Mesendoderm (in vitro differentiated cells): ENCODE data around the gene ZC2HC1B.
"Not testable (repeated sequence)": the region's sequence is repeated elsewhere in the genome, so short reads cannot be mapped to it uniquely, and the experiment has no call there.

Experiments used
- DNase-seq: peaks from one replicate; pipeline ENCODE4 v3.0.0; 2013
- H2AK5ac ChIP-seq: 2 replicates; pipeline ENCODE4 v1.6.1; 2013; ENCODE audit warnings: low read length, inconsistent platforms
- H2BK120ac ChIP-seq: 2 replicates; pipeline ENCODE4 v1.6.1; 2013; ENCODE audit warnings: low read depth, mild to moderate bottlenecking, low read length, moderate library complexity, mixed read lengths
- H2BK15ac ChIP-seq: replicated peaks from 2 replicates; pipeline ENCODE4 v1.6.1; 2013; ENCODE audit warnings: low read depth, mild to moderate bottlenecking, moderate library complexity
- H2BK5ac ChIP-seq: 2 replicates; pipeline ENCODE4 v1.6.1; 2013; ENCODE audit warnings: low read length, inconsistent platforms
- H3K18ac ChIP-seq: 2 replicates; pipeline ENCODE4 v1.6.1; 2013; ENCODE audit warnings: mild to moderate bottlenecking, low read length, mixed read lengths
- H3K23ac ChIP-seq: one replicate; pipeline ENCODE4 v1.6.1; 2013; ENCODE audit warnings: low read length
- H3K27ac ChIP-seq: 2 replicates; pipeline ENCODE4 v1.5.1; 2013; ENCODE audit warnings: low read depth, mild to moderate bottlenecking, inconsistent platforms, low read length, moderate library complexity
- H3K27me3 ChIP-seq: 2 replicates; pipeline ENCODE4 v1.6.1; 2013; ENCODE audit warnings: low read length, control low read depth, mild to moderate bottlenecking, inconsistent platforms; ENCODE audit not compliant: insufficient read depth, poor library complexity
- H3K36me3 ChIP-seq: 2 replicates; pipeline ENCODE4 v1.6.1; 2013; ENCODE audit warnings: low read length, inconsistent platforms; ENCODE audit not compliant: control insufficient read depth, insufficient read depth
- H3K4ac ChIP-seq: one replicate; pipeline ENCODE4 v1.6.1; 2013; ENCODE audit warnings: low read depth, mild to moderate bottlenecking, low read length, moderate library complexity
- H3K4me1 ChIP-seq: 2 replicates; pipeline ENCODE4 v1.6.1; 2013; ENCODE audit warnings: low read depth, low read length, inconsistent platforms; ENCODE audit not compliant: control insufficient read depth
- H3K4me2 ChIP-seq: 2 replicates; pipeline ENCODE4 v1.6.1; 2013; ENCODE audit warnings: low read length
- H3K4me3 ChIP-seq: 2 replicates; pipeline ENCODE4 v1.5.1; 2013; ENCODE audit warnings: mild to moderate bottlenecking, low read length
- H3K56ac ChIP-seq: one replicate; pipeline ENCODE4 v1.6.1; 2013; ENCODE audit warnings: low read length
- H3K79me1 ChIP-seq: 2 replicates; pipeline ENCODE4 v1.6.1; 2013; ENCODE audit warnings: low read length, inconsistent platforms
- H3K79me2 ChIP-seq: 2 replicates; pipeline ENCODE4 v1.6.1; 2013; ENCODE audit warnings: mild to moderate bottlenecking, low read length; ENCODE audit not compliant: control insufficient read depth, insufficient read depth
- H3K9ac ChIP-seq: 2 replicates; pipeline ENCODE4 v1.6.1; 2013; ENCODE audit warnings: low read length, inconsistent platforms
- H4K5ac ChIP-seq: one replicate; pipeline ENCODE4 v1.6.1; 2013; ENCODE audit warnings: low read length
- H4K8ac ChIP-seq: one replicate; pipeline ENCODE4 v1.6.1; 2013; ENCODE audit warnings: low read depth, mild to moderate bottlenecking, control low read depth, low read length, moderate library complexity
- WGBS: extraction: QIAGEN DNeasy Blood & Tissue Kit; methylation state at CpG from one replicate; pipeline ENCODE4 v1.1.7; 2013; ENCODE audit warnings: low lambda C conversion rate, missing lambda C conversion rate; ENCODE audit not compliant: insufficient coverage; ENCODE audit errors: extremely low coverage; 5-methylcytosine and 5-hydroxymethylcytosine counted together

Gene ZC2HC1B

DNA sequence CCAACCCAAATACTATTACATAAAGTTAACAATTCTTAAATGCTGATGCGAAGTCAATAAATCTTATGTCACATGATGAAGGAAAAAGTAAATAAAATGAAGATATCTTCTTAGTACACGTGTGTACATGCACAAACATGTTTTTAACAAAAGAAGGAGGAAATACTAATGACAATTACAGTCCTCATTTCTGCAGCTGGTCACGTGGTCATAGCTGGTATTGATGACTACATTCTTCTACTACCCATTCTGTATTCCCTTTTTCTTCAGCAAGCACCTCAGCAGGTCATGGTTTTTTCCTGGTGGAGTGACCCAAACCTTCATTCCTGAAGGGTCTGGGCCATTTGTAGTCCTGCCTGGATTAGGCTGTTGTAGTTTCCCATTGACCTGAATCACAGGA, 4.5 kb downstream of the ZC2HC1B start:
- H3K4me3 ChIP-seq, H2BK5ac ChIP-seq, H3K56ac ChIP-seq, H3K79me2 ChIP-seq, H2BK15ac ChIP-seq, H2AK5ac ChIP-seq, DNase-seq, H3K4ac ChIP-seq, H3K23ac ChIP-seq, H3K27ac ChIP-seq, H3K18ac ChIP-seq, H2BK120ac ChIP-seq, H3K27me3 ChIP-seq, H4K5ac ChIP-seq, H3K36me3 ChIP-seq, H3K79me1 ChIP-seq, H4K8ac ChIP-seq, H3K9ac ChIP-seq, H3K4me2 ChIP-seq, H3K4me1 ChIP-seq: not testable (repeated sequence)
- no CpG with 5 or more reads among the region's 3 CpGs for WGBS

DNA sequence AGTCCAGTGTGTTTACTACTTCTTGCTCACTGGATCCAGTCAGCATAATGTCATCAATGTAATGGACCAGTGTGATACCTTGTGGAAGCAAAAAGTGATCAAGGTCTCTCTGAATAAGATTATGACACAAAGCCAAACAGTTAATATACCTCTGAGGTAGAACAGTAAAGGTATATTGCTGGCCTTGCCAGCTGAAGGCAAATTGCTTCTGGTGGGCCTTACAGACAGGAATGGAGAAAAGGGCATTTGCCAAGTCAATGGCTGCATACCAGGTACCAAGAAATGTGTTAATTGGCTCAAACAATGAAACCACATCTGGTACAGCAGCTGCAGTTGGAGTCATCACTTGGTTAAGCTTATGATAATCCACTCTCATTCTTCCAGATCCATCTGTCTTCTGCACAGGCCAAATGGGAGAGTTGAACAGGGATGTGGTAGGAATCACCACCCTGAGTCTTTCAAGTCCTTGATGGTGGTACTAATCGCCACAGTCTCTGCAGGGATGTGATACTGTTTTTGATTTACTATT, 7.0 kb downstream of the ZC2HC1B start:
- H3K27me3 ChIP-seq, H3K4me1 ChIP-seq, H3K9ac ChIP-seq, H4K8ac ChIP-seq, H4K5ac ChIP-seq, H2BK5ac ChIP-seq, H2BK15ac ChIP-seq, H2BK120ac ChIP-seq, H2AK5ac ChIP-seq, DNase-seq, H3K23ac ChIP-seq, H3K18ac ChIP-seq, H3K4me2 ChIP-seq, H3K36me3 ChIP-seq, H3K79me2 ChIP-seq, H3K79me1 ChIP-seq, H3K4ac ChIP-seq, H3K27ac ChIP-seq, H3K4me3 ChIP-seq, H3K56ac ChIP-seq: not testable (repeated sequence)
- WGBS = no CpG with 5 or more reads among the region's 1 CpG

DNA sequence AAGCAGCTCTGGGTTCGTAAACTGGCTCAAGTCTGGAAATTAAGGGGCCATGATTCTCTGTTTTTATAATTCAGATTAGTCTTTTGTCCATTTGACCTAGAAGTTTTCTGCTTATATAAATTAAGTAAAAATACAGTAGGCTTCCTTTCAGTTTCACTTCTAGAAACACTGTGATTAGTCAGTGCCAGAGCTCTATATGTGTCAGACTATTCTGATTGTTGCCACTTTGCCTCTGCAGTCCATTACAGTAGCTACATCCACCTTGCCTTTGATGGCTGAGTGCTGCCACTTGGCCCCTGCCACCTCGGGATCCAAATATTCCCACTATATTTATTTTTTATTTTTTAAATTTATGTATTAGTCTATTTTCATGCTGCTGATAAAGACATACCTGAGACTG, 7.9 kb downstream of the ZC2HC1B start:
- no peak overlapping the region for H3K4me2 ChIP-seq
- H3K4me1 ChIP-seq = no peaks in the 10 kb centered on the region
- no peaks in the 10 kb centered on the region for H3K27me3 ChIP-seq
- no peak overlapping the region for H3K4me3 ChIP-seq
- no peak overlapping the region for H3K23ac ChIP-seq
- no peak overlapping the region for H3K9ac ChIP-seq
- H3K18ac ChIP-seq = no peak overlapping the region
- H4K5ac ChIP-seq = no peak overlapping the region
- no peak for DNase-seq
- H2BK15ac ChIP-seq = no peak overlapping the region
- H2BK5ac ChIP-seq = no peak overlapping the region
- H3K36me3 ChIP-seq = no peaks in the 10 kb centered on the region
- no peak overlapping the region for H4K8ac ChIP-seq
- no peak overlapping the region for H2BK120ac ChIP-seq
- WGBS = no CpG with 5 or more reads among the region's 2 CpGs
- no peak overlapping the region for H2AK5ac ChIP-seq
- H3K79me1 ChIP-seq = no peaks in the 10 kb centered on the region
- H3K79me2 ChIP-seq = no peaks in the 10 kb centered on the region
- no peak overlapping the region for H3K4ac ChIP-seq
- no peak overlapping the region for H3K27ac ChIP-seq
- no peak overlapping the region for H3K56ac ChIP-seq

DNA sequence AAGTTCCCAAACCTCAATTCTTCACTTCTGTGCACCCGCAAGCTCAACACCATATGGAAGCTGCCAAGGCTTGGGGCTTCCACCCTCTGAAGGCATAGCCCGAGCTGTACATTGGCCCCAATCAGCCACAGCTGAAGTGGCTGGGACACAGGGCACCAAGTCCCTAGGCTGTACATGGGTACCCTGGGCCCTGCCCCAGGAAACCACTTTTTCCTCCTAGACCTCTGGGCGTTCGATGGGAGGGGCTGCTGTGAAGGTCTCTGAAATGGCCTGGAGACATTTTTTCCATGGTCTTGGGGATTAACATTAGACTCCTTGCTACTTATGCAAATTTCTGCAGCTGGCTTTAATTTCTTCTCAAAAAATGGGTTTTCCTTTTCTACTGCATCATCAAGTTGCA, 9.3 kb downstream of the ZC2HC1B start:
- H2AK5ac ChIP-seq, H3K9ac ChIP-seq, H3K27me3 ChIP-seq, H4K8ac ChIP-seq, H3K4me3 ChIP-seq, H3K18ac ChIP-seq, H2BK120ac ChIP-seq, H3K4ac ChIP-seq, H3K56ac ChIP-seq, H3K79me1 ChIP-seq, H3K27ac ChIP-seq, DNase-seq, H2BK5ac ChIP-seq, H2BK15ac ChIP-seq, H3K23ac ChIP-seq, H4K5ac ChIP-seq, H3K36me3 ChIP-seq, H3K79me2 ChIP-seq, H3K4me1 ChIP-seq, H3K4me2 ChIP-seq: not testable (repeated sequence)
- WGBS = no CpG with 5 or more reads among the region's 4 CpGs

DNA sequence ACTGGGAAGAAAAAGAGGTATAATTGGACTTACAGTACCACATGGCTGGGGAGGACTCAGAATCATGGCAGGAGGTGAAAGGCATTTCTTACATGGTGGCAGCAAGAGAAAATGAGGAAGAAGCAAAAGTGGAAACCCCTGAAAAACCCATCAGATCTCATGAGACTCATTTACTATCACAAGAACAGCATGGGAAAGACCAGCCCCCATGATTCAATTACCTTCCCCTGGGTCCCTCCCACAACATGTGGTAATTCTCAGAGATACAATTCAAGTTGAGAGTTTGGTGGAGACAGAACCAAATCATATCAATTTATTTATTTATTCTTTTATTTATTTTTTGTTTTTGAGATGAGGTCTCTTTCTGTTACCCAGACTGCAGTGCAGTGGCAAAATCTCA, 10.2 kb downstream of the ZC2HC1B start:
- H2BK15ac ChIP-seq, H3K18ac ChIP-seq, H3K79me2 ChIP-seq, H4K5ac ChIP-seq, H2BK5ac ChIP-seq, DNase-seq, H3K36me3 ChIP-seq, H2BK120ac ChIP-seq, H3K27ac ChIP-seq, H2AK5ac ChIP-seq, H3K79me1 ChIP-seq, H4K8ac ChIP-seq, H3K9ac ChIP-seq, H3K4me1 ChIP-seq, H3K23ac ChIP-seq, H3K4ac ChIP-seq, H3K56ac ChIP-seq, H3K27me3 ChIP-seq, H3K4me3 ChIP-seq, H3K4me2 ChIP-seq: not testable (repeated sequence)

DNA sequence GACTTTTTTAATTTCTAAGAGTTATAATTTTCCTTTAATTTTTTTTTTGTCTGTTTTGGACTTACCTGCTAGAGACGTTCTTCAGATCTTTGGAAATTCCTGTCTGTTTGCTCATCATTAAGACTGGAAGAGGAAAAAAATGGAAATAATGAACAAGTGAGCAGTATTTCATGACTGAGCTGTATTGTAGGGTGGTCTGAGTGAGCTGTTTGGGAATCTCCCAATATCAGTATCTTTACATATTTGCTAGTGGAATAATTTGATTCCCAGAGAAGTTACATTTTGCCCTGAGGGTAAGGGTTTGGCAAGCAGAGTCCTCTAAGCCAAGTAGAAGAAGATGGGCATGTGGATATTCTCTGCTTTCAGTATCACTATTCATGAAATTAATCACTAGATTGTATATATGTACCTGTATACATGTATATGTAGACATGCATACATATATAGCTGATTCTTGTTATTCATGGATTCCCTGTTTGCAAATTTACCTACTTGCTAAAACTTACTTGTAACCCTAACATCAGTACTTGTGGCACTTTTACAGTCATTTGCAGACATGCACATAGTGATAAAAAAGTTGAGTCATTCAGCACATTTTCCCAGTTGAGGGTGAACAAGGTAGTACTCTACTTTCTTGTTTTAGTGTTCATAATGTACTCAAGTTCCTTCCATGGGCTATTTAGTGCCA, 13.5 kb downstream of the ZC2HC1B start:
- Histone ChIP-seq H3K27ac (no peak overlapping the region), H3K23ac (no peak overlapping the region), H3K4me1 (no peaks in the 10 kb centered on the region), H4K8ac (no peak overlapping the region), H3K4ac (no peak overlapping the region), H3K79me2 (no peaks in the 10 kb centered on the region), H2BK120ac (no peak overlapping the region), H2AK5ac (no peak overlapping the region), H4K5ac (no peak overlapping the region), H3K36me3 (no peaks in the 10 kb centered on the region), H3K9ac (no peak overlapping the region), H3K4me2 (no peak overlapping the region), H3K27me3 (no peaks in the 10 kb centered on the region), H3K4me3 (no peak overlapping the region), H3K79me1 (no peaks in the 10 kb centered on the region), H2BK15ac (no peak overlapping the region), H2BK5ac (no peak overlapping the region), H3K56ac (no peak overlapping the region), H3K18ac (no peak overlapping the region)
- no peak for DNase-seq
- no CpG with 5 or more reads among the region's 1 CpG for WGBS
